CD4-positive, alpha-beta T cell treated with Interleukin-6 at 100 ng/mL for 8 hours (primary cell): ENCODE measurements around the gene ARHGAP30.
A peak's percentile ranks its signal among the peaks of the same experiment; 100 is the strongest.
"Not testable (repeated sequence)": the region's sequence is repeated elsewhere in the genome, so short reads cannot be mapped to it uniquely, and the experiment has no call there.

ENCODE experiments used
- DNase-seq: peaks from one replicate; pipeline ENCODE4 v3.0.0-alpha.2; 2020; ENCODE audit warnings: mixed read lengths, low spot score

Gene ARHGAP30, protein sequence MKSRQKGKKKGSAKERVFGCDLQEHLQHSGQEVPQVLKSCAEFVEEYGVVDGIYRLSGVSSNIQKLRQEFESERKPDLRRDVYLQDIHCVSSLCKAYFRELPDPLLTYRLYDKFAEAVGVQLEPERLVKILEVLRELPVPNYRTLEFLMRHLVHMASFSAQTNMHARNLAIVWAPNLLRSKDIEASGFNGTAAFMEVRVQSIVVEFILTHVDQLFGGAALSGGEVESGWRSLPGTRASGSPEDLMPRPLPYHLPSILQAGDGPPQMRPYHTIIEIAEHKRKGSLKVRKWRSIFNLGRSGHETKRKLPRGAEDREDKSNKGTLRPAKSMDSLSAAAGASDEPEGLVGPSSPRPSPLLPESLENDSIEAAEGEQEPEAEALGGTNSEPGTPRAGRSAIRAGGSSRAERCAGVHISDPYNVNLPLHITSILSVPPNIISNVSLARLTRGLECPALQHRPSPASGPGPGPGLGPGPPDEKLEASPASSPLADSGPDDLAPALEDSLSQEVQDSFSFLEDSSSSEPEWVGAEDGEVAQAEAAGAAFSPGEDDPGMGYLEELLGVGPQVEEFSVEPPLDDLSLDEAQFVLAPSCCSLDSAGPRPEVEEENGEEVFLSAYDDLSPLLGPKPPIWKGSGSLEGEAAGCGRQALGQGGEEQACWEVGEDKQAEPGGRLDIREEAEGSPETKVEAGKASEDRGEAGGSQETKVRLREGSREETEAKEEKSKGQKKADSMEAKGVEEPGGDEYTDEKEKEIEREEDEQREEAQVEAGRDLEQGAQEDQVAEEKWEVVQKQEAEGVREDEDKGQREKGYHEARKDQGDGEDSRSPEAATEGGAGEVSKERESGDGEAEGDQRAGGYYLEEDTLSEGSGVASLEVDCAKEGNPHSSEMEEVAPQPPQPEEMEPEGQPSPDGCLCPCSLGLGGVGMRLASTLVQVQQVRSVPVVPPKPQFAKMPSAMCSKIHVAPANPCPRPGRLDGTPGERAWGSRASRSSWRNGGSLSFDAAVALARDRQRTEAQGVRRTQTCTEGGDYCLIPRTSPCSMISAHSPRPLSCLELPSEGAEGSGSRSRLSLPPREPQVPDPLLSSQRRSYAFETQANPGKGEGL

DNA sequence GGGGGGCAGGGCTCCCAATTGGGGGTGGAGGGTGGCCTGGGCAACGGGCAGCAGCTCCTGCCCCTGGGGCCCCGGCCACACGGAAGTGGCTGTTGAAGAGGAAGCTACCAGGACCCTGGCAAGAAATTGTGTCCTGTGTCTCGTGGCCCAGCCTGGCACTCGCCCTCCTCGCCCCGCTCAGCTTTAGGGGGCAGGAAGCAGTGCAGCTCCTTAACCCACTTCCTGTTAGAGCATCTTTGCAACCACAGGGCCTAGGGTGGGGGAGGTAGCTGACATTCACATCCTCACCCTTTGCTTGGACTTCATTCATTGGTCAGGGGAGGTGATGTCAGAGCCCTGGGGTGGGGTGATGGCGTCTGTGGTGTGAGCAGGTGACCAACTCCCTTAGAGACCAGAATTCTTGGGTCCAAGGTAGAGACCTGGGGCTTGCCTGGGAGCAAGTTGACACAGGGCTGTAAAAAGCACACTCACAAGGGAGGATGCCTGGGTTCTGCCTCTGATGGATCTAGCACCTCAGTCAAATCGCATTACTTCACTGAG is at the start of gene ARHGAP30:
TSS of gene ARHGAP30 (minus strand) at position 161 of the 540 bp plus-strand sequence. CDS start 267 bp downstream, outside the sequence.
- DNase-seq: peak; percentile 93

DNA sequence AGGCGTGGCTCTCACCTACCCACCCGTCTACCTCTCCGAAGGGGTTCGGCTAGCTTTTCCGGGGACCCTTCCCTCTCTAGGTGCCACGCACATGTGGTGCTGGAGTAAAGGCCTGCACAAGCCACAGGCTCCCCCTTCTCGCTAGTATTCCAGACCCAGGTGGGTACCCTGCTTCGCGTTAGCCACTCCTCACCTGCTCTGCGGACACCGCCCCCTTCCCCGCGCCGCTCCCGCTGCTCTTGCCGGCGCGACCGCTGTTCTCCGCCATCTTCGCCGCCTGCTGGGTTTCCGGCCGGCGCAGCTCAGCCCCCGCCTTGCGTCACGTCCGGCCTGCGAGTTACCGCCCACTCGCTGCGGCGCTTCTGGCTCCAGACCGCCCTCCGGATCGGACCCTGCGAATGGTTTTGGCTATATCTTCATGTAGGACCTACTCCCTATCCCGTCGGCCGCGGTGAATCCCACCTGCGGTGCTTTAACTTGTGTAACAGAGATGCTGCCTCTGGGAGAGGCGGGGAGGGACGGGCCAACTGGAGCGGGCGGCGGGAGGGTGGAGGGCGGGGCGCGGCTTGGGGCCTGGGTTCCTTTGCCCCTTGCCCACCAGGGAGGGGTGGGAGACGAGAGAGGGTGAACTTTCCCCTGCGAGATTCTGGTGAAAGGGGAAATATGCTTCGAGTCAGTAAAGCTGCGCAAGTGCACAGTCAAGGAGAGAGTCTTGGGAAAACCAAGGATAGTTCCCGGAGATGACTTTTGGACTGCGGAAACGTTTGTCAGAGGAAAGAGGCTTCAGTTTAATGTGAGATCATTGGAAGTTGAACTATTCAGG is 48.3 kb upstream of the ARHGAP30 start, which contains the start of the genes NIT1 and PFDN2:
TSS of gene NIT1 (plus strand) at position 347 of the 823 bp plus-strand sequence. CDS start at position 419, 72 bp downstream.
TSS of gene PFDN2 (minus strand) at position 279 of the 823 bp plus-strand sequence. CDS start at position 268, 11 bp downstream.
- peak; percentile 74 for DNase-seq

DNA sequence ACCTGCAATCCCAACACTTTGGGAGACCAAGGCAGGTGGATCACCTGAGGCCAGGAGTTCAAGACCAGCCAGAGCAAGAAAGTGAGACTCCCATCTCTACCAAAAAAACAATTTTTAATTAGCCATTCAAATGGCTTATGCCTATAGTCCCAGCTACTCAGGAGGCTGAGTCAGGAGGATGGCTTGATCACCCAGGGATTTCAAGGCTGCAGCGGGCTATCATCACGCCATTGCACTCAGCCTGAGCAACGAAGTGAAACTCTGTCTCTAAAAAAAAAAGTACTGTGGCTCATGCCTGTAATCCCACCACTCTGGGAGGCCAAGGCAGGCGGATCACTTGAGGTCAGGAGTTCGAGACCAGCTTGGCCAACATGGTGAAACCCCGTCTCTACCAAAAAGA is 46.3 kb upstream of the ARHGAP30 start:
- DNase-seq: not testable (repeated sequence)

DNA sequence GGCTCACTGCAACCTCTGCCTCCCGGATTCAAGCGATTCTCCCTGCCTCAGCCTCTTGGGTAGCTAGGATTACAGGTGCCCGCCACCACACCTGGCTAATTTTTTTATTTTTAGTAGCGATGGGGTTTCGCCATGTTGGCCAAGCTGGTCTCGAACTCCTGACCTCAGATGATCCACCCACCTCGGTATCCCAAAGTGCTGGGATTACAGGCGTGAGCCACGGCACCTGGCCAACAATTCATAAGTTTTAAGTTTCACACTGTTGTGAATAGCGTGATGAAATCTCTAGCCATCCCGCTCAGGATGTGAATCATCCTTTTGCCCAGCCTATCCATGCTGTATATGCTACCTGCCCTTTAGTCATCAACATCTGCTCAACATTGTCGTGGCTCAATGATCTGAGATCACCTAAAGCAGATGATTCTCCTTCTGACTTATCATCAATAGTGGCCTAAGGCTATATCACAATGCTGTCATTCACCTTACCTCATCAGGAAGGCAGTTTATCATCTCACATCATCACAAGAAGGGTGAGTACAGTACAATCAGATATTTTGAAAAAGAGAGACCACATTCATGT is 45.5 kb upstream of the ARHGAP30 start:
- peak; percentile 11 for DNase-seq

DNA sequence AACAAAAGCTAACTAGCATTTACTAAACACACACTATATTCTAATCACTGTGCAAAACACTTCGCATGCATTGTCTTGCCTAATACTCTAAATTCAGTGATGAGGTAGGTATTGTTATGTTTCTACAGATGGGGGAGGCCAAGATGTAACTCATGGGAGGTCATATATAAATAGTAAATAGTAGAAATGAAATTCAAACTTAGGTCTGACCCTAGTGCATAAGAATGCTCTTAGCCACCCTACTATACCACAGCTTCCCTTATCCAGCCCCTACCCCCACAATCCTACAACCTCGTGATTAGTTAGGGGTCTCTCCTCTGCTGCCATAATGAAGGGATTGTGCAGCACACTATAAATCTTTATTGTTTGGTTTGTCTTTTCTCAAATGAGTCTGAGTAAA is 44.9 kb upstream of the ARHGAP30 start:
- DNase-seq: no peak

DNA sequence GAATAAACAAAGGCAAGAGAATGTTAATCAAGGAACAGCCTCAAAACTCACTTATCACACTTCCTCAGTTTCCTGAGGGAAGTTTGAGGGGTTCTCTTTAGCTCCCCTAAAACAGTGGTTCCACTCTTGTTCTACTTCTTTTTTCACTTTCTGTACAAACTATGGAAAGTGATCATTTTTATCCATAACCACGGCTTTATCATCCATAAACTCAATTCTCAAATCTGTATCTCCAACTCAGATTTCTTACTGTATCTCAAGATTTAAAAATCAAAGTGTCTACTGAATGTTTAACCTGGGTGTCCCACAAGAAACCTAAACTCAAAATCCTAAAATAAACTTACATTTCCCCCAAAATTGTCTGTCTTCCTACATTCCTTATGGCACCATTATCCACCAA is 44.2 kb upstream of the ARHGAP30 start:
- DNase-seq: no peak

DNA sequence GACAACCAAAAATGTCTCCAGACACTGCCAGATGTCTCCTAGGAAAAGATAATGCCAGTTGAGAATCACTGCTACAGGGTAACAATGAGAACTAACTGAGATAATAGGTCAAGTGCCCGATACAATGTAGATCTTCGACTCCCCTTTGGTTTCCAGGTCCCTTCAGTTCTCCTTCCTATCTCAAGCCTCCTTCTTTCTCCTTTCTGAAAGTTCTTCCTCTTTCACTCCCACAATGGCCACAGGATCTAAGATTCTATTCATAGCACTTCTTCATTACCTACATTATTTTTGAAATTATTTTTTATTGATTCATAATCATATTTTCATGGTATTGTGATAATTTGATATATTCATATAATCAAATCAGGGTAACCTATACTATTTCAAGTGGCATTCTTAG is 41.8 kb upstream of the ARHGAP30 start:
- no peak for DNase-seq

DNA sequence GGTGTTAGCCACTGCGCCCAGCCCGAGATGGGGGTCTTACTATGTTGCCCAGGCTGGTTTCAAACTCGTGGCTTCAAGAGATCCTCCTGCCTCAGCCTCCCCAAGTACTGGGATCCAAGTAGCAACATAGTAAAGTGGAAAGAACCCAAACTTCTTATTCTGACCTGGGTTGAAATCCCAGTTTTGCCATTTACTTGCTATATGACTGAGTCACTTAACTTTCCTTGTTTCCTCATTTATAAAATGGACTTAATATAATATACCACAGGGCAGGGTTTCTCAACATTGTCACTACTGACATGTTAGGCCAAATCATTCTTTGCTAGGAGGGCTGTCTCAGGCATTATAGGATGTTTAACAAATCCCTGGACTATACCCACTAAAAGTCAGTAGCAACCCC is 41.4 kb upstream of the ARHGAP30 start:
- DNase-seq: no peak

DNA sequence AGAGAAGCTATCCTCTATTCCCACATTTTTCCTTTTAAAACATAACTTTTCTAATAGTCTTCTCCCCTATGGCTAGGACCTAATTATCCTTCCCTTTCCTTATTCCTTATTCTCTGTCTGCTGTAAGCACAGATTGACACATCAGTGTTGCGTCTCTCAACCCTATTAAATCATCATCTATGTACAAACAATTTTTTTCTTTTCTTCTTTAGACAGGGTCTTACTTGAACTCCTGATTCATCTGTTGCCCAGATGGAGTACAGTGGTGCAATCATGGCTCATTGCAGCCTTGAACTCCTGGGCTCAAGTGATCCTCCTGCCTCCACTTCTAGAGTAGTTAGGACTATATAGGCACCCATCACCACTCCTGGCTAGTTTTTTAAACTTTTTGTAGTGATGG is 36.7 kb upstream of the ARHGAP30 start:
- DNase-seq: no peak

DNA sequence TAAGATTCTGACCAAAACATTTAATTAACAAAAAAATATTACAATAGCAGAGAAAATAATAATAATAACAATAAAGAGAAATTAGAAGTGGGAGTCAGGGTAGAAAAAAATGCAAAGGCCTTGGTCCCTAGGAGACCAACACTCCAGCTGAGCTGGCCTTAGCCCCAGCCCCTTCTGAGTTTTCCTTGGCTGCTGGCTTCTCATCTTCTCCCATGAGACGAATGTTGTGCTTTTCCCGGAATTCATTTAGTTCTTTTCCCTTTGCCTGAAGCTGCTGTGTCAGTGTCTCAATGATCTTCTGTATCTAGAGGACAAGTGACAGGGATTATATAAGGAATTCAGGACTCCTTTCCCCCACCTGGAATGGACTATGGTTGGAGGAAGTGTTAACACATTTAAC is 30.9 kb upstream of the ARHGAP30 start:
- no peak for DNase-seq

DNA sequence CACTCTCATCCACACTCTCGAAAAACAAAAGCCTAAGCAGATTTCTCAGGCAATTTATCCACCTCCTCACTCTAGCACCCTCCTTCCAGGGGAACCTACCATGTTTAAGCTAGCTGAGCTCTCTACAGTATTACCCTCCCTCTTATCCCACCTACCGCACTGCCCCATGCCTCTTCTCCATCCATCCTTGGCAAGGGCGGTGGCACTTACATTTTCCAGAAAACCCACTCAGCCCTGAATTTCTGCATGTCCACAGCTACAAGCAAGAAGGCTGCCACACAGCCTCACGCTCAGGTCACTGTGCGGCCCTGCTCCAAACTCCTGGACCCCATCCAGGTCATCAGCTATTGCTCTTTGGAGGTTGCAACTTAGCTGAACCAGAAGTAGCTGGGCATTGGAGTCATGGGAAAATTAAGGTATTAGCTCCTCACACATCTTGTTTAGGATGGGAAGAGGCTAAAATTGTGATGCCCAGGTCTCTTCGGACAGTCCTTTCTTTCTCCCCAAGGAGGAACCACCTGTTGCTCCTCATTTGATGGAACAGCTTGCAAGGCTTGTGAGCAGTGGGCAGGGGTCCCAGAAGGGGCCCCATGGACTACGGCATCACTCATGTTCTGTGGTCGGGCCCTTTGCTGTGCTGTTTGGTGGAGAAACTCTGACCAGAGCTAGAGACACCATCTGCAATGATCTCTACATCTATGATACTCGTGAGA is 29.6 kb upstream of the ARHGAP30 start:
- no peak for DNase-seq

DNA sequence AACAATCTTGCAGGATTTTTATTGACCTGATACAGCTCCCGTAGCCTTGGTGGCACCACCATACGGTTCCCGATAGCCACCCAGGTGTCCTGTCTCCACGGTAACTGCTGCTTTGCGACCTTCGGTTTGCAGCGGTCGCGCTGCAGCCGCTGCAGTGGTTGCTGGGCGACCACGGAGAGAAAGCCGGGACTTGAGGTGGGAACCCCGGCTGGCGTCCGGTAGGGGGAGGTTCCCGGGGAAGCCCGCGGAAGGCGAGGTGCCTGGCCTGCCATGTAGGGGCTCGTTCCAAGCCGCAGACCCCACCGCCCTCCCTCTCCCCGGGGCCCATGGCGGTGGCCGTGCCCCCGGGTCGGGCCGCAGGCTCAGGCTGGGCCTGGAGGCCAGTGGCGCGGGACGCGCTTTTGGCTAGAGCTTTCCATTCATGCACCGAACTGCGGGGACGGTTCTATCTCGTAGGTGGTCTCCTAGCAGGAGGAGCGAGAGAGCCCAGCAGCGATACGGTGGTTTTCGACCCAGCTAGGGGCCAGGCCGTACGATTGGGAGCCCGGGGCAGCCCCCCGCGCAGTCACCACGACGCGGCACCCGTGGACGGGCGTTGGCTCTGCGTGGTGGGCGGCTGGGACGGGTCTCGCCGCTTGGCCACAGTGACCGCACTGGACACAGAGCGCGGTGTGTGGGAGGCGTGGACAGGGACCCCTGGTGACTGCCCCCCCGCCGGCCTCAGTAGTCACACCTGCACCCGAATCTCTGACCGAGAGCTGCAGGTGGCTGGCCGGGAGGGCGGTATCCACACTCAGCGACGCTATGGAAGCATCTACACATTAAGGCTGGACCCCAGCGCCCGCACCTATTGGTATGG is 28.7 kb upstream of the ARHGAP30 start, which contains the start of gene KLHDC9:
TSS of gene KLHDC9 (plus strand) at position 152 of the 859 bp plus-strand sequence. CDS start at position 327, 175 bp downstream.
- DNase-seq: peak; percentile 72

DNA sequence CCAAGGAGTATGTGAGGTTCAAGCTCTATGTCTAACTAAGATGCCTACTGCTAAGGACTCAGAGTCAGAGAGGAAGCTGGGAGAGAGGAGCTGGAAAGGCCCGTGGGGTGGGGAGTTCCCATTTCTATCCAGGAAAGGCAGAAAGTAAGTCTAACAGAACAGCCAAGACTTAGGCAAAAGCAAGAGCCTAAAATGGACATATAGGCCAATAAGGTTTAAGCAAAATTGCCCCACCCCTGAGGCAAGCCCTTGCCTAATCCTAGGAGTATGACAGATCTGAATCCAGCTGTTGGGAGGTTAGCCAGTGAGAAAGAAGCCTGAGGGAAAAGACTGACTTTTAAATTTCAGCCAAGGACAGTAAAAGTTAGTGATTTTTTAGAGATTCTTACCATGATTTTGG is 26.8 kb upstream of the ARHGAP30 start:
- DNase-seq: no peak

DNA sequence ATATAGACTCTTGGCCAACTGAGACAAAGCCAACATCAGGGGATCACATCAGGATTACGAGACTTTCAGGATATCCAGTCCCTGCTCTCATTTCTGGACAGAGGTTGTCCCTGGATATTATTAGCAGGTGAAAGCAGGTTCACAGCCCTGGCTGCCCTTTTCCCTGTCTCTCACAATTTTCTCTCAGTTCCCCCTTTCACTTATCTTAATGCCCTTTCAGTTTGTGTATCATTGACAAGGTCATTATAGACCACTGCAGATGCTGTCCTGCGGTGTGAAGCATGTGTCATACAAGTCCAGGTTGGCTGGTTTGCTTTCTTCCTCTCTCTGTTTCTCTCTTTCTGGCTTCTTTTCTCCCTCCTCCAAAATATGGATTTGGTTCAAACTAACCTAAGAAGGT is 26.3 kb upstream of the ARHGAP30 start:
- no peak for DNase-seq

DNA sequence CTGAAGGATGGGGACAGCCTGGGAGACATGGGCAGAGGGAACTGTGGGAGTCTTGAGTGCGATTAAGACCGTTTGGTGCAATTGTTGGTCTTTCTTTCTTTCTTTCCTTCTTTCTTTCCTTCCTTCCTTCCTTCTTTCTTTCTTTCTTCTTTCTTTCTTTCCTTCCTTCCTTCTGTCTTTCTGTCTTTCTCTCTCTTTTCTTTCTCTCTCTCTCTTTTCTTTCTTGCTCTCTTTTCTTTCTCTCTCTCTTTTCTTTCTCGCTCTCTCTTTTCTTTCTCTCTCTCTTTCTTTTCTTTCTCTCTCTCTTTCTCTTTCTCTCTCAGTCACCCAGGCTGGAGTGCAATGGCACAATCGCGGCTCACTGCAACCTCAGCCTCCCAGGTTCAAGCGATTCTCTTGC is 25.5 kb upstream of the ARHGAP30 start:
- DNase-seq: no peak

DNA sequence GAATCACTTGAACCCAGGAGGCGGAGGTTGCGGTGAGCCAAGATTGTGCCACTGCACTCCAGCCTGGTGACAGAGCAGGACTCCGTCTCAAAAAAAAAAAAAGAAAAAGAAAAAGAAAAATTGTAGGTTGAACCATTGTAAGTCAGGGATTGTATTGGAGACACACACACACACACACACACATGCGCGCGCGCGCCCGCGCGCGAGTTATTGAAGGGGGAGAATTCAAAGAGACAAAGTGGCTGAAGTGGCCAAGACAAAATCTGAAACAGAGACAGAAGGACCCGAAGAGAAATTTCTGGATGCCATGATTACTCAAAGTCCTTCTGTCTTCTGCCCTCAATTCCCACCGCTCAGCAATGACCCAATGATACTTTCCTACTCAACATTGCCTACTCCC is 24.8 kb upstream of the ARHGAP30 start:
- DNase-seq: no peak

DNA sequence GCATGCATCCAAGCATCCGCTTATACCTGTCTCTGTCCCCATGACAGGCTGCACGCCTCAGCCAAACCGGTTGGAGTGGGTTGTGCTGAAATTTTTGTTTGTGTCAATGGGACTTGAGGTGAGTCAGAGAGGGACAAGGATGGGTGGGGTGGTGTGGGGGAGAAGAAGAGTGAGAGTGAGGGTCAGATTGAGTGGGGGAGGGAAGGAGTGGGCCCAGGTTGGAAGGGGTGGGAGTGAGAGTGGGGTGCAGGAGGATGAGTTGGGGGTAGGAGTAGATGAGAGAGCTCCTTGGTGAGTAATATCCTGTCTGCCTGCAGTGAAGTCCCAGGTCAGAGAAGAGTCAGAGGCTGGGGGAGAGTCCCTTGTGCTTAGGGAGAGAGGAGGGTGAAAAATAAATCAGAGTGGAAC is 22.9 kb upstream of the ARHGAP30 start:
- no peak for DNase-seq

DNA sequence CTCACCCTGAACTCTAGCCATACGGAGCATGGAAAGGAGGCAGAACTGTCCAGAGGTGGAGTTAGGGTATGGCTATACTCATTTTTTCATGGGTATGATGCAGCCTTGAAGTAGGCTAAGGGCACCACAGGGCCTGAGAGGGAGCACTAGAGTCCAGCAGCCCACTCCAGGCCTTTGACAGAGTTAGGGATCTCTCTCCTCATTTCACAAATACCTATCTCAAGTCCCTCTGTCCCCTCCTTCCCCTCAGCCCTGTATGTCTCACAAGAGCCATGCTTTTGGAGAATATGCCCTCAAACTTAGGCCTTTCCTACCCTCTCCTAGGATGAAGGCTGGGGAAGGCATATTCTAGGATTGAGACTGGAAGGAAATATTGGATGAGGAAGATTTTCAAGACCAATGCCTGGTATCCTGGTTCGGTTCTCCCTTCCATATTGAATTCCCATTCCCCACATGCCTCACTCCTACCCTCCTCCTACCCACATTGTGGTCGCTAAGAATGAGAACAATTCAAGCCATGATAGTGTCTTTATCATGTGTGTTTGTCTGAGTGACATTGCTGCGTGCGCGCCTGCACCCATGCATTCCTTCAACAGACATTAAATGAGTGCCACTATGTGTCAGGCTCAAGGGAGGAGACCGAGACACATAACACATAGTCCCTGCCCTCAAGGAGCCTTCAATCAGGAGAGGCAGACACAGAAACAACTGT is 22.3 kb upstream of the ARHGAP30 start:
- no peak for DNase-seq
